ENCODE data around the gene TBPL1. TPM values are rescaled to one million over a fixed set of nuclear protein-coding genes. Genes with fewer than 3 reads are reported as not detected.

Gene TBPL1
- total and polyA plus RNA-seq, 4 donors = 5.4 to 34.6 (median 11.5) TPM

DNA sequence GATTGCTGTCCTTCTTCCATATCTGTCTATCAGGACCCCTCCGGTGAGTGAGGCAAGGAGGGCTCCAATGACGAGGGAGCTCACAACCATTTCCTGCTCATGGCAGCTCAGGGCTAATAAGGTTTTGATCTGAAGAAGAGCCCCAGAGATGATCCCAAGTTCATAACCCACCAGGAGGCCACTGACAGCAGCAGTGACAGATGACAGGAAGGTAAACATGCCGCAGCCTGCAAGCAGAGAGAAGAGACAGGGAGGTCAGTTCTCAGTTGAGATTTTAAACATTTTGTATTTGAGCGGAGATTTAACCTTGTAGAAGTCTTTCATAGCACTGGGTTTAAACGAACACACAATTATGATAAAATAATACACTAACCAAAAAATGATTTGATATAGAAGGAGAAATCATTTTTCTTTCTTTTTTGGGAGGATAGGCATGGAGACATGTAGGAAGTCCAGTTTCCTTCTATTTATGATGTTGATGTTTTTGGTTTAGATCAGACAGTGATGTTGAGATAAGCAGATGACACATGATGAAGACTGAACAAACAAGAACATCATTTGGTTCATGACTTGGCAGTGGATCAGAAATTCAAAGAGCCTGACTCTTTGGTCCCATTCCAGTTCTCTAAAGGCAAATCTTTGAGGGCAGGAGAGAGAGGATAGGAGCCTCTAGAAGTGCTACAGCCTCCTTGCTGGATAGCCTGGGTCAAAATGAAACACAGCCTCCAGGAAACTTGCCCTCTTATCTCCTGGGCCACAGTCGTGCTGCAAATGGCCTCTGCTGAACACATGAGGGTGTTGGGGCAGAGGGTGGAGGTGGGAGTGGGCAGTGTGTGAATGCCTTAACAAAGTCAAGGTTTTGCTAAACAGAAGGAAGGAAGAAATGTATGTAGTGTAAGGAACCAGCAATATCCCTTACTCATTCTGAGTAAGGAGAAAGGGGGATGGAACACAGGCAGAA is 76.8 kb downstream of the TBPL1 start:
- WGBS = 73% methylated on average over 6 of the region's 6 CpGs
- no peak overlapping the region for H3K27ac ChIP-seq (ENCODE audit: low read depth in 1 of 2, low read length in 2 of 2)
- no peak for DNase-seq (ENCODE audit: low spot score)

DNA sequence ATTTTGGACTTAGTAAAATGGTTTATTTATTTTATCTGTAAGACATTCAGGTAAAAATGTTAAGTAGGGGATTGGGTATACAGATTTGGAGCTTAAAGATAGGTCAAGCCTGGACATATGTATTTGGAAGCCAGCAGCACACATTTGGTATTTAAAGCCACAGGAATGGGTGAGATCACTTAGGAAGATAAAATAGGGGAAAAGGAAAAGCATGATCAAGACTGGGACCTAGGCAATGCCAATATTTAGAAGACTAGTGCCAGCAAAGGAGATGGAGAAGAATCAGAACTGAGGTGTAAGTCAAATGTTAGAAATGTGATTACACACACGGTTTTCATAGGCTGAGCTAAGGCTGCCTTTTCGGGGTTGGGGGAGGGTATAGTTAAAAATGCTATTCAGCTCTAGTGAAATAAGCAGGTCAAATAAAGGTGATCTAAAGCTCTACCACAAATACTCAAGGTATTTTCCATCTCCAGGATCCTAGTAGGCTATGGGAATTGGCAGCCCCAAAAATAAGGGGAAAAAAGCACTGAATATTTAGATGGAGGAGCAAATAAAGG is 78.8 kb downstream of the TBPL1 start:
- H3K9ac ChIP-seq (ENCODE audit: low read depth in 1 of 2, low read length in 2 of 2) = no peak overlapping the region
- H3K4me3 ChIP-seq (ENCODE audit: low read depth in 1 of 3, low read length in 3 of 3) = no peak overlapping the region
- DNase-seq (ENCODE audit: low spot score) = no peak
- peaks cover 0 to 4% (median 1%) of the 10 kb centered on the region in 4 donors for H3K4me1 ChIP-seq (ENCODE audit: control insufficient read depth in 4 of 4, insufficient read depth in 4 of 4, low read length in 3 of 4)
- 91% methylated on average over 2 of the region's 2 CpGs for WGBS
- H3K9me3 ChIP-seq (ENCODE audit: control insufficient read depth in 4 of 4, low read length in 3 of 4) = no peaks in the 10 kb centered on the region
- no peak overlapping the region for H3K27ac ChIP-seq (ENCODE audit: low read depth in 1 of 2, low read length in 2 of 2)
- no peak for TF ChIP-seq FOXA2 (IDR thresholded peaks at IDR 0.05)
- no peak for TF ChIP-seq RAD21 (IDR thresholded peaks at IDR 0.05)
- no peak for TF ChIP-seq GABPA (IDR thresholded peaks at IDR 0.05 in 1 of 2, conservative IDR thresholded peaks at IDR 0.05 in 1 of 2)
- no peak for TF ChIP-seq HNF4A (conservative IDR thresholded peaks at IDR 0.05)
- no peaks in the 10 kb centered on the region for H3K36me3 ChIP-seq (ENCODE audit: control insufficient read depth in 4 of 4, insufficient read depth in 3 of 4, low read depth in 1 of 4, low read length in 3 of 4)
- H3K27me3 ChIP-seq (ENCODE audit: control insufficient read depth in 4 of 4, insufficient read depth in 4 of 4, low read length in 3 of 4) = no peaks in the 10 kb centered on the region

More for the DNA sequence above, 76.8 kb downstream of the TBPL1 start:
- no peaks in the 10 kb centered on the region for H3K27me3 ChIP-seq (ENCODE audit: control insufficient read depth in 4 of 4, insufficient read depth in 4 of 4, low read length in 3 of 4)
- H3K9me3 ChIP-seq (ENCODE audit: control insufficient read depth in 4 of 4, low read length in 3 of 4) = no peaks in the 10 kb centered on the region
- no peaks in the 10 kb centered on the region for H3K36me3 ChIP-seq (ENCODE audit: control insufficient read depth in 4 of 4, insufficient read depth in 3 of 4, low read depth in 1 of 4, low read length in 3 of 4)
- H3K4me1 ChIP-seq (ENCODE audit: control insufficient read depth in 4 of 4, insufficient read depth in 4 of 4, low read length in 3 of 4) = peaks cover 0 to 6% (median 4%) of the 10 kb centered on the region in 4 donors
- H3K4me3 ChIP-seq (ENCODE audit: low read depth in 1 of 3, low read length in 3 of 3) = no peak overlapping the region
- H3K9ac ChIP-seq (ENCODE audit: low read depth in 1 of 2, low read length in 2 of 2) = no peak overlapping the region
- TF ChIP-seq JUND (IDR thresholded peaks at IDR 0.05) (no peak), FOXA2 (IDR thresholded peaks at IDR 0.05) (no peak), EGR1 (IDR thresholded peaks at IDR 0.05; ENCODE audit: low read depth in 2 of 2) (no peak), SP1 (IDR thresholded peaks at IDR 0.05) (no peak), YY1 (IDR thresholded peaks at IDR 0.05) (no peak), HNF4A (conservative IDR thresholded peaks at IDR 0.05) (no peak), TAF1 (conservative IDR thresholded peaks at IDR 0.05) (no peak)
- TF ChIP-seq, protein P1, sequence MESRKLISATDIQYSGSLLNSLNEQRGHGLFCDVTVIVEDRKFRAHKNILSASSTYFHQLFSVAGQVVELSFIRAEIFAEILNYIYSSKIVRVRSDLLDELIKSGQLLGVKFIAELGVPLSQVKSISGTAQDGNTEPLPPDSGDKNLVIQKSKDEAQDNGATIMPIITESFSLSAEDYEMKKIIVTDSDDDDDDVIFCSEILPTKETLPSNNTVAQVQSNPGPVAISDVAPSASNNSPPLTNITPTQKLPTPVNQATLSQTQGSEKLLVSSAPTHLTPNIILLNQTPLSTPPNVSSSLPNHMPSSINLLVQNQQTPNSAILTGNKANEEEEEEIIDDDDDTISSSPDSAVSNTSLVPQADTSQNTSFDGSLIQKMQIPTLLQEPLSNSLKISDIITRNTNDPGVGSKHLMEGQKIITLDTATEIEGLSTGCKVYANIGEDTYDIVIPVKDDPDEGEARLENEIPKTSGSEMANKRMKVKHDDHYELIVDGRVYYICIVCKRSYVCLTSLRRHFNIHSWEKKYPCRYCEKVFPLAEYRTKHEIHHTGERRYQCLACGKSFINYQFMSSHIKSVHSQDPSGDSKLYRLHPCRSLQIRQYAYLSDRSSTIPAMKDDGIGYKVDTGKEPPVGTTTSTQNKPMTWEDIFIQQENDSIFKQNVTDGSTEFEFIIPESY (IDR thresholded peaks at IDR 0.05) = no peak

DNA sequence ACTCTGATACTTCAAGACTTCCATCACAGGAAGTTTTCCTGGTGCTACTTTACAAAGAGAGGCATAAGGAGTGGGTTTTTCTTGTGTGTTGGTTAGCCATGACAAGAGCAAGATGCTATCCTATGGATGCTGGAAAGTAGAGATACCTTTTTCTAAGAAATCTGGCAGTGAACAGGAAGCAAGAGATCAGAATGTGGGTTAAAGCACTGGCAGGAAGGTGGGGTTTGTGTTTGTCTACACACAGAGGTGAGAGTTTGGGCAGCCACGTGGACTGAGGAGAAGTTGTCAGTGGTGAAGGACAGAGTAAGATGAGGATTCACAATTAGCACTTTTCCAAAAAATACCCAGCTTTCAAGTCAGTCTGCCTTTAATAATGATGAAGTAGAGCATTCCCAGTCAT is 81.5 kb downstream of the TBPL1 start:
- no peak overlapping the region for H3K4me3 ChIP-seq (ENCODE audit: low read depth in 1 of 3, low read length in 3 of 3)
- no peaks in the 10 kb centered on the region for H3K36me3 ChIP-seq (ENCODE audit: control insufficient read depth in 4 of 4, insufficient read depth in 3 of 4, low read depth in 1 of 4, low read length in 3 of 4)
- TF ChIP-seq FOXA2 (IDR thresholded peaks at IDR 0.05) (no peak), FOXA1 (IDR thresholded peaks at IDR 0.05) (no peak), GABPA (IDR thresholded peaks at IDR 0.05 in 1 of 2, conservative IDR thresholded peaks at IDR 0.05 in 1 of 2) (no peak), HNF4A (conservative IDR thresholded peaks at IDR 0.05) (no peak), HNF4G (IDR thresholded peaks at IDR 0.05) (no peak), JUND (IDR thresholded peaks at IDR 0.05) (no peak), SP1 (IDR thresholded peaks at IDR 0.05) (no peak), RXRA (IDR thresholded peaks at IDR 0.05) (no peak)
- TF ChIP-seq, protein P1 (IDR thresholded peaks at IDR 0.05) = no peak
- TF ChIP-seq, protein P2, sequence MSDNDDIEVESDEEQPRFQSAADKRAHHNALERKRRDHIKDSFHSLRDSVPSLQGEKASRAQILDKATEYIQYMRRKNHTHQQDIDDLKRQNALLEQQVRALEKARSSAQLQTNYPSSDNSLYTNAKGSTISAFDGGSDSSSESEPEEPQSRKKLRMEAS (IDR thresholded peaks at IDR 0.05) = no peak
- TF ChIP-seq, protein P3, sequence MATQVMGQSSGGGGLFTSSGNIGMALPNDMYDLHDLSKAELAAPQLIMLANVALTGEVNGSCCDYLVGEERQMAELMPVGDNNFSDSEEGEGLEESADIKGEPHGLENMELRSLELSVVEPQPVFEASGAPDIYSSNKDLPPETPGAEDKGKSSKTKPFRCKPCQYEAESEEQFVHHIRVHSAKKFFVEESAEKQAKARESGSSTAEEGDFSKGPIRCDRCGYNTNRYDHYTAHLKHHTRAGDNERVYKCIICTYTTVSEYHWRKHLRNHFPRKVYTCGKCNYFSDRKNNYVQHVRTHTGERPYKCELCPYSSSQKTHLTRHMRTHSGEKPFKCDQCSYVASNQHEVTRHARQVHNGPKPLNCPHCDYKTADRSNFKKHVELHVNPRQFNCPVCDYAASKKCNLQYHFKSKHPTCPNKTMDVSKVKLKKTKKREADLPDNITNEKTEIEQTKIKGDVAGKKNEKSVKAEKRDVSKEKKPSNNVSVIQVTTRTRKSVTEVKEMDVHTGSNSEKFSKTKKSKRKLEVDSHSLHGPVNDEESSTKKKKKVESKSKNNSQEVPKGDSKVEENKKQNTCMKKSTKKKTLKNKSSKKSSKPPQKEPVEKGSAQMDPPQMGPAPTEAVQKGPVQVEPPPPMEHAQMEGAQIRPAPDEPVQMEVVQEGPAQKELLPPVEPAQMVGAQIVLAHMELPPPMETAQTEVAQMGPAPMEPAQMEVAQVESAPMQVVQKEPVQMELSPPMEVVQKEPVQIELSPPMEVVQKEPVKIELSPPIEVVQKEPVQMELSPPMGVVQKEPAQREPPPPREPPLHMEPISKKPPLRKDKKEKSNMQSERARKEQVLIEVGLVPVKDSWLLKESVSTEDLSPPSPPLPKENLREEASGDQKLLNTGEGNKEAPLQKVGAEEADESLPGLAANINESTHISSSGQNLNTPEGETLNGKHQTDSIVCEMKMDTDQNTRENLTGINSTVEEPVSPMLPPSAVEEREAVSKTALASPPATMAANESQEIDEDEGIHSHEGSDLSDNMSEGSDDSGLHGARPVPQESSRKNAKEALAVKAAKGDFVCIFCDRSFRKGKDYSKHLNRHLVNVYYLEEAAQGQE (IDR thresholded peaks at IDR 0.05) = no peak
- H3K4me1 ChIP-seq (ENCODE audit: control insufficient read depth in 4 of 4, insufficient read depth in 4 of 4, low read length in 3 of 4) = no peaks in the 10 kb centered on the region
- H3K27me3 ChIP-seq (ENCODE audit: control insufficient read depth in 4 of 4, insufficient read depth in 4 of 4, low read length in 3 of 4) = no peaks in the 10 kb centered on the region
- 79% methylated on average over 1 of the region's 1 CpG for WGBS
- H3K27ac ChIP-seq (ENCODE audit: low read depth in 1 of 2, low read length in 2 of 2) = no peak overlapping the region
- no peaks in the 10 kb centered on the region for H3K9me3 ChIP-seq (ENCODE audit: control insufficient read depth in 4 of 4, low read length in 3 of 4)
- no peak overlapping the region for H3K9ac ChIP-seq (ENCODE audit: low read depth in 1 of 2, low read length in 2 of 2)
- no peak for DNase-seq (ENCODE audit: low spot score)

Measured in liver (tissue), 9 donors.